Smooth muscle cell of the coronary artery (primary cell): Measurements from ENCODE around the gene CKMT1B. TPM values are rescaled to one million over a fixed set of nuclear protein-coding genes. Genes with fewer than 3 reads are reported as not detected.

Experiments used
- total RNA-seq: library from RNA; depleted of rRNA; stranded (reverse); fragments of >200 nt; gene quantifications from 2 replicates; pipeline ENCODE4 v1.2.3, GENCODE V29; 2014; ENCODE audit warnings: low replicate concordance

Gene CKMT1B
- not detected in 2 replicates for total RNA-seq

GRCh38 chr15:43593328-43594190 lies at the start of gene CKMT1B:
TSS of gene CKMT1B (plus strand) at chr15:43594027. CDS start at chr15:43594219, 192 bp downstream.

DNA sequence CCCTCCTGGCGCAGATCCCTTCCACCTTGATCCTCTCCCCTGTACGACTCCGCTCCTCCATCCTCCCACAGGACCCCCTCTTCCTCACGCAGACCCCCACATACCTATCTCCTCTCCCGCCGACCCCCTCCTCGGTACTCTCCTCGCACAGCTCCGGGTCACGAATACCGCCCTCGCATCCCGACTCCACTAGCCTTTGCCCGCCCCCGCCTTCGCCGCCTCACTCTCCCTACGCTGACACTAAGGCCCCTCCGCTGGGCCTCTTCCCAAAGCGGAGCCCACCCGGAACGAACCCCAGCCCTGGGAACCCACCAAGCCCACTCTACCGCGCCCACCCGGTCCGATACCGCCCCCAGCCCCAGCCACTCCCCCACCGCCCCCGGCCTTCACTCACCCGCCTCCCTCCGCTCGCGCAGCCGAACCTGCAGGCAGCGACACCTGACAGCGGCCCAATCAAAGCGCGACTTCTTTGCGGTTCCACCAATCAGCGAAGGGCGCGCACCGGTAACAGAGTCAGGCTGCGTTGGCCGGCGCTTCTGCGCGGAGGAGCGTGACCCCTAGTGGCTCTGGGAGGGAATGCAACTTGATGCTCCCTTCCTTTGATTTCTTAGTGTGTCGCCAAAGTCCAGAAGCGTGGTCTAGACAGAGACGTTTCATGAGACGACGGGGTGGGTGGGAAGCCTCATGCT lies 3.9 kb upstream of the CKMT1B start, which contains the start of gene PPIP5K1:
TSS of gene PPIP5K1 (minus strand) at position 431 of the 689 bp plus-strand sequence. CDS start 5,704 bp downstream, outside the sequence.

GRCh38 chr15:43618700-43619099 lies 24.9 kb downstream of the CKMT1B start, which contains the start of gene STRC:
TSS of gene STRC (minus strand) at chr15:43618800. CDS start at chr15:43618722, 78 bp downstream.

Other genes with a start within 250 kb of the CKMT1B start
- 10.9 and 16.6 TPM in 2 replicates for gene ZSCAN29, start 223.0 kb upstream of the CKMT1B start, total RNA-seq
- 6.1 and 10.1 TPM in 2 replicates for gene TUBGCP4, start 222.9 kb upstream of the CKMT1B start, total RNA-seq
- gene TP53BP1, start 100.9 kb upstream of the CKMT1B start, total RNA-seq = 51.7 and 57.5 TPM in 2 replicates
- gene MAP1A, start 76.4 kb upstream of the CKMT1B start, total RNA-seq = 13.8 and 31.1 TPM in 2 replicates
- 13.8 and 18.0 TPM in 2 replicates for gene PPIP5K1, start 3.8 kb upstream of the CKMT1B start, total RNA-seq
- gene STRC, start 24.8 kb downstream of the CKMT1B start, total RNA-seq = under 0.01 TPM in 2 replicates
- gene CATSPER2, start 54.8 kb downstream of the CKMT1B start, total RNA-seq = 0.45 and 0.59 TPM in 2 replicates
- not detected in 2 replicates for gene CKMT1A, start 99.8 kb downstream of the CKMT1B start, total RNA-seq
- gene PDIA3, start 152.4 kb downstream of the CKMT1B start, total RNA-seq = 97.6 and 143 TPM in 2 replicates
- 3.5 and 13.6 TPM in 2 replicates for gene ELL3, start 182.9 kb downstream of the CKMT1B start, total RNA-seq
- 353 and 435 TPM in 2 replicates for gene SERF2, start 198.3 kb downstream of the CKMT1B start, total RNA-seq
- gene SERINC4, start 206.2 kb downstream of the CKMT1B start, total RNA-seq = not detected in 2 replicates
- 6.8 and 8.8 TPM in 2 replicates for gene HYPK, start 206.6 kb downstream of the CKMT1B start, total RNA-seq
- 24.2 and 41.1 TPM in 2 replicates for gene MFAP1, start 230.7 kb downstream of the CKMT1B start, total RNA-seq
- 1.9 and 4.9 TPM in 2 replicates for gene WDR76, start 233.0 kb downstream of the CKMT1B start, total RNA-seq